GM12874 (cell line): ENCODE measurements around the gene CLSTN2.

Experiments
- CTCF ChIP-seq: IDR thresholded peaks from 2 replicates; pipeline ENCODE4 v1.5.1; 2011; ENCODE audit warnings: low read depth, mild to moderate bottlenecking, control low read depth, low read length, moderate library complexity; ENCODE audit not compliant: insufficient read depth

CLSTN2 gene

GRCh38 chr3:140056047-140056446 is 121.1 kb downstream of the CLSTN2 start:
- no peak for TF ChIP-seq CTCF

- TF ChIP-seq CTCF, result no peak
These were observed 126.2 kb downstream of the CLSTN2 start for GRCh38 chr3:140061211-140061610.

- no peak for TF ChIP-seq CTCF
These were observed 127.5 kb downstream of the CLSTN2 start for GRCh38 chr3:140062461-140062860.

GRCh38 chr3:140067487-140067886 is 132.5 kb downstream of the CLSTN2 start:
- TF ChIP-seq CTCF, result no peak

- no peak for TF ChIP-seq CTCF
These were observed 133.6 kb downstream of the CLSTN2 start for GRCh38 chr3:140068494-140069017.

GRCh38 chr3:140073278-140074045 is 138.5 kb downstream of the CLSTN2 start:
- no peak for TF ChIP-seq CTCF

GRCh38 chr3:140076552-140076951 is 141.6 kb downstream of the CLSTN2 start:
- TF ChIP-seq CTCF, result no peak
